ENCODE results near the gene ZFHX3. TPM values are rescaled to one million over a fixed set of nuclear protein-coding genes. Genes with fewer than 3 reads are reported as not detected.

ZFHX3 gene
- total and polyA plus RNA-seq, 2 of the 8 experiments (the other 6 are each of a cell fraction or from before 2014, with no cell fraction given) = 0.08 to 0.99 TPM

DNA sequence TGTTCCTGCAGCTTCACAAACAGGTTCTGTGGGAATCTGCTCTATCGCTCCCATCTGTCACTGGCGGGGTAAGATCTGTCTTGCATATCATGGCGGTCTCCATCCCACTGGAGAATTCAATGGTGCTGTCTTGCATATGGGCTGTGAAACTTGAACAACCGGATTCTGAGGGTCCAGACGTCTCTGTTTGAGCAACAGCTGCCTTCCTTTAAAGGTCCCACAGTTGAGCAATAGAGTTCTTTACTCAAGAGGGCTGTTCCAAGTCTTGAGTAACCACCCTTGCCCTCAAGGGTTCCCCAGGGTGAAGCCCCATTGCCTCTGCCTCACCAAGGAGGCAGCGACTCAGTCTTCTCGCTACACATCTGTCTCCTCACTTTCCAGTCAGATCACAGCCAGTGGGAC is 50.8 kb downstream of the ZFHX3 start (continued):
- TF ChIP-seq NRF1 (IDR thresholded peaks at IDR 0.05; ENCODE audit: low read depth, low read length) (no peak), E2F6 (IDR thresholded peaks at IDR 0.05) (no peak), EP300 (IDR thresholded peaks at IDR 0.05; ENCODE audit: borderline replicate concordance in 1 of 2, low read depth in 2 of 2, low read length in 2 of 2) (no peak), MAFK (IDR thresholded peaks at IDR 0.05; ENCODE audit: low read depth, low read length) (no peak), EGR1 (IDR thresholded peaks at IDR 0.05; ENCODE audit: borderline replicate concordance, low read depth, low read length) (no peak), HDAC6 (IDR thresholded peaks at IDR 0.05; ENCODE audit: low read depth, low read length) (no peak)
